Stomach (tissue), 4 donors: ENCODE results near the gene CCDC192.

Source experiments
- CTCF ChIP-seq, 7 experiments: fragments of 450-650 bp in 4 of 7; fragments of 200-600 bp in 3 of 7; sonication (generic) in 3 of 7; IDR thresholded peaks; one replicate each; pipeline ENCODE4 v1.5.1; 2016 to 2019; ENCODE audit warnings: antibody characterized with exemption in 7 of 7, control low read depth in 2 of 7, mild to moderate bottlenecking in 1 of 7
- POLR2AphosphoS5 ChIP-seq, 3 donors: sonication (generic); formaldehyde crosslinking; IDR thresholded peaks; one replicate each; pipeline ENCODE4 v1.6.1; 2016; ENCODE audit warnings: antibody characterized with exemption in 3 of 3

GRCh38 chr5:127920936-127921335 lies 217.7 kb downstream of the CCDC192 start:
- TF ChIP-seq CTCF (IDR thresholded peaks at IDR 0.05) (no peak), POLR2AphosphoS5 (IDR thresholded peaks at IDR 0.05) (no peak)
